ENCODE data around the gene SFXN3. TPM values are rescaled to one million over a fixed set of nuclear protein-coding genes. Genes with fewer than 3 reads are reported as not detected.

The SFXN3 gene
- total RNA-seq, 1 experiment from 2014 or later: 5.6 TPM

DNA sequence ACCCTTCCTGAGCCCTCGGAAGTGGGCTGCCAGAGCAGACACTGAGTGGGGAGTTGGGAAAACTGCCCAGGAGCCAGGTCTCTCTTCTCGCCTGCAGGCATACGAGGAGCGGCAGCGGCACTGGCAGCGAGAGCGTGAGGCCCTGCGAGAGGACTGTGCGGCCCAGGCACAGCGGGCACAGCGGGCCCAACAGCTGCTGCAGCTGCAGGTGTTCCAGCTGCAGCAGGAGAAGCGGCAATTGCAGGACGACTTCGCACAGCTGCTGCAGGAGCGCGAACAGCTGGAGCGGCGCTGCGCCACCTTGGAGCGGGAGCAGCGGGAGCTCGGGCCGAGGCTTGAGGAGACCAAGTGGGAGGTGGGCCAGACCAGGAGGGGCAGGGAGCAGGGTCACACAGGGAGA, 25.7 kb upstream of the SFXN3 start (continued):
- no peak for TF ChIP-seq SMAD4 (CRISPR knock-in tag; IDR thresholded peaks at IDR 0.05)

- no peak overlapping the region for H3K4me3 Mint-ChIP-seq
- H3K27ac Mint-ChIP-seq: no peak overlapping the region
- DNase-seq (ENCODE audit: low spot score) (no peak), ATAC-seq (no peak)
- ChIA-PET CTCF (interaction anchor here (0.7 to 7.2 kb wide), 4 partner anchors 9 to 44 kb away, joined by 3 to 273 read pairs (median 5); partner anchors contain the start of genes LZTS2 and SEMA4G), POLR2A (interaction anchor here (1.1 kb wide), 1 partner anchor 9 kb away, joined by 3 read pairs; no protein-coding TSS in a partner anchor)
- no peaks in the 10 kb centered on the region for H3K27me3 Mint-ChIP-seq (ENCODE audit: low read depth)
- H3K36me3 Mint-ChIP-seq: peaks cover 13% of the 10 kb centered on the region
- H3K4me1 Mint-ChIP-seq: peaks cover 12% of the 10 kb centered on the region
- TF ChIP-seq, protein P1, sequence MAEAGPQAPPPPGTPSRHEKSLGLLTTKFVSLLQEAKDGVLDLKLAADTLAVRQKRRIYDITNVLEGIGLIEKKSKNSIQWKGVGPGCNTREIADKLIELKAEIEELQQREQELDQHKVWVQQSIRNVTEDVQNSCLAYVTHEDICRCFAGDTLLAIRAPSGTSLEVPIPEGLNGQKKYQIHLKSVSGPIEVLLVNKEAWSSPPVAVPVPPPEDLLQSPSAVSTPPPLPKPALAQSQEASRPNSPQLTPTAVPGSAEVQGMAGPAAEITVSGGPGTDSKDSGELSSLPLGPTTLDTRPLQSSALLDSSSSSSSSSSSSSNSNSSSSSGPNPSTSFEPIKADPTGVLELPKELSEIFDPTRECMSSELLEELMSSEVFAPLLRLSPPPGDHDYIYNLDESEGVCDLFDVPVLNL (CRISPR knock-in tag; IDR thresholded peaks at IDR 0.05; ENCODE audit: borderline replicate concordance, low read depth): no peak
- no peak for TF ChIP-seq ZNF232 (CRISPR knock-in tag; IDR thresholded peaks at IDR 0.05)
- no peak for TF ChIP-seq RELA (CRISPR knock-in tag; IDR thresholded peaks at IDR 0.05; ENCODE audit: borderline replicate concordance)
- no peak for TF ChIP-seq NR3C1 (CRISPR knock-in tag; conservative IDR thresholded peaks at IDR 0.05; ENCODE audit: low read depth)
- TF ChIP-seq IRF2 (CRISPR knock-in tag; IDR thresholded peaks at IDR 0.05; ENCODE audit: borderline replicate concordance, low read depth): no peak
- no peak for TF ChIP-seq CREB1 (CRISPR knock-in tag; IDR thresholded peaks at IDR 0.05)
- TF ChIP-seq, protein P2, sequence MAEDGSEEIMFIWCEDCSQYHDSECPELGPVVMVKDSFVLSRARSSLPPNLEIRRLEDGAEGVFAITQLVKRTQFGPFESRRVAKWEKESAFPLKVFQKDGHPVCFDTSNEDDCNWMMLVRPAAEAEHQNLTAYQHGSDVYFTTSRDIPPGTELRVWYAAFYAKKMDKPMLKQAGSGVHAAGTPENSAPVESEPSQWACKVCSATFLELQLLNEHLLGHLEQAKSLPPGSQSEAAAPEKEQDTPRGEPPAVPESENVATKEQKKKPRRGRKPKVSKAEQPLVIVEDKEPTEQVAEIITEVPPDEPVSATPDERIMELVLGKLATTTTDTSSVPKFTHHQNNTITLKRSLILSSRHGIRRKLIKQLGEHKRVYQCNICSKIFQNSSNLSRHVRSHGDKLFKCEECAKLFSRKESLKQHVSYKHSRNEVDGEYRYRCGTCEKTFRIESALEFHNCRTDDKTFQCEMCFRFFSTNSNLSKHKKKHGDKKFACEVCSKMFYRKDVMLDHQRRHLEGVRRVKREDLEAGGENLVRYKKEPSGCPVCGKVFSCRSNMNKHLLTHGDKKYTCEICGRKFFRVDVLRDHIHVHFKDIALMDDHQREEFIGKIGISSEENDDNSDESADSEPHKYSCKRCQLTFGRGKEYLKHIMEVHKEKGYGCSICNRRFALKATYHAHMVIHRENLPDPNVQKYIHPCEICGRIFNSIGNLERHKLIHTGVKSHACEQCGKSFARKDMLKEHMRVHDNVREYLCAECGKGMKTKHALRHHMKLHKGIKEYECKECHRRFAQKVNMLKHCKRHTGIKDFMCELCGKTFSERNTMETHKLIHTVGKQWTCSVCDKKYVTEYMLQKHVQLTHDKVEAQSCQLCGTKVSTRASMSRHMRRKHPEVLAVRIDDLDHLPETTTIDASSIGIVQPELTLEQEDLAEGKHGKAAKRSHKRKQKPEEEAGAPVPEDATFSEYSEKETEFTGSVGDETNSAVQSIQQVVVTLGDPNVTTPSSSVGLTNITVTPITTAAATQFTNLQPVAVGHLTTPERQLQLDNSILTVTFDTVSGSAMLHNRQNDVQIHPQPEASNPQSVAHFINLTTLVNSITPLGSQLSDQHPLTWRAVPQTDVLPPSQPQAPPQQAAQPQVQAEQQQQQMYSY (CRISPR knock-in tag; IDR thresholded peaks at IDR 0.05): no peak
- TF ChIP-seq, protein P3, sequence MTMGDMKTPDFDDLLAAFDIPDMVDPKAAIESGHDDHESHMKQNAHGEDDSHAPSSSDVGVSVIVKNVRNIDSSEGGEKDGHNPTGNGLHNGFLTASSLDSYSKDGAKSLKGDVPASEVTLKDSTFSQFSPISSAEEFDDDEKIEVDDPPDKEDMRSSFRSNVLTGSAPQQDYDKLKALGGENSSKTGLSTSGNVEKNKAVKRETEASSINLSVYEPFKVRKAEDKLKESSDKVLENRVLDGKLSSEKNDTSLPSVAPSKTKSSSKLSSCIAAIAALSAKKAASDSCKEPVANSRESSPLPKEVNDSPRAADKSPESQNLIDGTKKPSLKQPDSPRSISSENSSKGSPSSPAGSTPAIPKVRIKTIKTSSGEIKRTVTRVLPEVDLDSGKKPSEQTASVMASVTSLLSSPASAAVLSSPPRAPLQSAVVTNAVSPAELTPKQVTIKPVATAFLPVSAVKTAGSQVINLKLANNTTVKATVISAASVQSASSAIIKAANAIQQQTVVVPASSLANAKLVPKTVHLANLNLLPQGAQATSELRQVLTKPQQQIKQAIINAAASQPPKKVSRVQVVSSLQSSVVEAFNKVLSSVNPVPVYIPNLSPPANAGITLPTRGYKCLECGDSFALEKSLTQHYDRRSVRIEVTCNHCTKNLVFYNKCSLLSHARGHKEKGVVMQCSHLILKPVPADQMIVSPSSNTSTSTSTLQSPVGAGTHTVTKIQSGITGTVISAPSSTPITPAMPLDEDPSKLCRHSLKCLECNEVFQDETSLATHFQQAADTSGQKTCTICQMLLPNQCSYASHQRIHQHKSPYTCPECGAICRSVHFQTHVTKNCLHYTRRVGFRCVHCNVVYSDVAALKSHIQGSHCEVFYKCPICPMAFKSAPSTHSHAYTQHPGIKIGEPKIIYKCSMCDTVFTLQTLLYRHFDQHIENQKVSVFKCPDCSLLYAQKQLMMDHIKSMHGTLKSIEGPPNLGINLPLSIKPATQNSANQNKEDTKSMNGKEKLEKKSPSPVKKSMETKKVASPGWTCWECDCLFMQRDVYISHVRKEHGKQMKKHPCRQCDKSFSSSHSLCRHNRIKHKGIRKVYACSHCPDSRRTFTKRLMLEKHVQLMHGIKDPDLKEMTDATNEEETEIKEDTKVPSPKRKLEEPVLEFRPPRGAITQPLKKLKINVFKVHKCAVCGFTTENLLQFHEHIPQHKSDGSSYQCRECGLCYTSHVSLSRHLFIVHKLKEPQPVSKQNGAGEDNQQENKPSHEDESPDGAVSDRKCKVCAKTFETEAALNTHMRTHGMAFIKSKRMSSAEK (CRISPR knock-in tag; IDR thresholded peaks at IDR 0.05; ENCODE audit: borderline replicate concordance): no peak
- TF ChIP-seq SMAD4 (CRISPR knock-in tag; IDR thresholded peaks at IDR 0.05): no peak
- no peak for TF ChIP-seq TCF7 (CRISPR knock-in tag; IDR thresholded peaks at IDR 0.05; ENCODE audit: low read depth)
- TF ChIP-seq NR1H2 (CRISPR knock-in tag; IDR thresholded peaks at IDR 0.05): no peak
- TF ChIP-seq GTF2I (CRISPR knock-in tag; conservative IDR thresholded peaks at IDR 0.05): no peak
- no peaks in the 10 kb centered on the region for H3K9me3 Mint-ChIP-seq
Measured at GRCh38 chr10:101005869-101006567, 25.0 kb upstream of the SFXN3 start.

- Mint-ChIP-seq H3K9me3 (no peaks in the 10 kb centered on the region), H3K4me1 (peaks cover 13% of the 10 kb centered on the region), H3K4me3 (no peak overlapping the region), H3K36me3 (peaks cover 13% of the 10 kb centered on the region), H3K27ac (no peak overlapping the region), H3K27me3 (ENCODE audit: low read depth) (no peaks in the 10 kb centered on the region)
- ATAC-seq (no peak), DNase-seq (ENCODE audit: low spot score) (no peak)
- POLR2A ChIA-PET: interaction anchor here (1.1 kb wide), 1 partner anchor 10 kb away, joined by 3 read pairs; no protein-coding TSS in a partner anchor
- CTCF ChIA-PET: interaction anchor here (0.9 to 7.2 kb wide), 5 partner anchors 10 to 155 kb away, joined by 3 to 273 read pairs (median 6); partner anchors contain the start of genes LZTS2 and SEMA4G
- no peak for TF ChIP-seq ZNF263 (CRISPR knock-in tag; IDR thresholded peaks at IDR 0.05; ENCODE audit: low read depth)
- TF ChIP-seq, protein P4, sequence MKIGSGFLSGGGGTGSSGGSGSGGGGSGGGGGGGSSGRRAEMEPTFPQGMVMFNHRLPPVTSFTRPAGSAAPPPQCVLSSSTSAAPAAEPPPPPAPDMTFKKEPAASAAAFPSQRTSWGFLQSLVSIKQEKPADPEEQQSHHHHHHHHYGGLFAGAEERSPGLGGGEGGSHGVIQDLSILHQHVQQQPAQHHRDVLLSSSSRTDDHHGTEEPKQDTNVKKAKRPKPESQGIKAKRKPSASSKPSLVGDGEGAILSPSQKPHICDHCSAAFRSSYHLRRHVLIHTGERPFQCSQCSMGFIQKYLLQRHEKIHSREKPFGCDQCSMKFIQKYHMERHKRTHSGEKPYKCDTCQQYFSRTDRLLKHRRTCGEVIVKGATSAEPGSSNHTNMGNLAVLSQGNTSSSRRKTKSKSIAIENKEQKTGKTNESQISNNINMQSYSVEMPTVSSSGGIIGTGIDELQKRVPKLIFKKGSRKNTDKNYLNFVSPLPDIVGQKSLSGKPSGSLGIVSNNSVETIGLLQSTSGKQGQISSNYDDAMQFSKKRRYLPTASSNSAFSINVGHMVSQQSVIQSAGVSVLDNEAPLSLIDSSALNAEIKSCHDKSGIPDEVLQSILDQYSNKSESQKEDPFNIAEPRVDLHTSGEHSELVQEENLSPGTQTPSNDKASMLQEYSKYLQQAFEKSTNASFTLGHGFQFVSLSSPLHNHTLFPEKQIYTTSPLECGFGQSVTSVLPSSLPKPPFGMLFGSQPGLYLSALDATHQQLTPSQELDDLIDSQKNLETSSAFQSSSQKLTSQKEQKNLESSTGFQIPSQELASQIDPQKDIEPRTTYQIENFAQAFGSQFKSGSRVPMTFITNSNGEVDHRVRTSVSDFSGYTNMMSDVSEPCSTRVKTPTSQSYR (CRISPR knock-in tag; IDR thresholded peaks at IDR 0.05): no peak
- TF ChIP-seq, protein P2 (CRISPR knock-in tag; IDR thresholded peaks at IDR 0.05): no peak
Measured at GRCh38 chr10:101006593-101007098, 24.4 kb upstream of the SFXN3 start.

Measured in WTC11 (cell line).